Activated T-cell treated with anti-CD3 and anti-CD28 coated beads, Interleukin-2, amount 50 U/mL, for 24 hours (primary cell): Measurements from ENCODE around the gene TOPORS.

Experiments used
- DNase-seq: peaks from one replicate; pipeline ENCODE4 v3.0.0-alpha.2; 2020
- H3K27ac Mint-ChIP-seq: 2 replicates; pipeline ENCODE4 v1.8.0; 2020; ENCODE audit warnings: mild to moderate bottlenecking, mixed read lengths
- H3K27me3 Mint-ChIP-seq: 2 replicates; pipeline ENCODE4 v1.8.0; 2020; ENCODE audit warnings: mixed read lengths
- H3K36me3 Mint-ChIP-seq: 2 replicates; pipeline ENCODE4 v1.8.0; 2020; ENCODE audit warnings: low read depth, mixed read lengths
- H3K4me1 Mint-ChIP-seq: 2 replicates; pipeline ENCODE4 v1.8.0; 2020; ENCODE audit warnings: low read depth, mixed read lengths
- H3K4me3 Mint-ChIP-seq: 2 replicates; pipeline ENCODE4 v1.8.0; 2020; ENCODE audit warnings: mild to moderate bottlenecking, moderate library complexity, mixed read lengths
- H3K9me3 Mint-ChIP-seq: 2 replicates; pipeline ENCODE4 v1.8.0; 2020; ENCODE audit warnings: mixed read lengths

The TOPORS gene

GRCh38 chr9:32502464-32502863, 49.9 kb downstream of the TOPORS start:
- H3K4me3 Mint-ChIP-seq: no peak overlapping the region
- H3K9me3 Mint-ChIP-seq: no peaks in the 10 kb centered on the region
- H3K27ac Mint-ChIP-seq: peak overlapping the region; percentile 35
- peaks cover 1% of the 10 kb centered on the region for H3K4me1 Mint-ChIP-seq
- peaks cover 33% of the 10 kb centered on the region for H3K36me3 Mint-ChIP-seq
- H3K27me3 Mint-ChIP-seq: no peaks in the 10 kb centered on the region
- no peak for DNase-seq

GRCh38 chr9:32501868-32502267, 50.5 kb downstream of the TOPORS start:
- Mint-ChIP-seq H3K36me3 (peaks cover 38% of the 10 kb centered on the region), H3K4me1 (peaks cover 1% of the 10 kb centered on the region), H3K4me3 (no peak overlapping the region), H3K27me3 (no peaks in the 10 kb centered on the region), H3K9me3 (no peaks in the 10 kb centered on the region), H3K27ac (no peak overlapping the region)
- DNase-seq: no peak

GRCh38 chr9:32500768-32501167, 51.6 kb downstream of the TOPORS start:
- H3K27ac Mint-ChIP-seq: no peak overlapping the region
- DNase-seq: no peak

GRCh38 chr9:32497921-32498320, 54.5 kb downstream of the TOPORS start:
- peaks cover 1% of the 10 kb centered on the region for H3K4me1 Mint-ChIP-seq
- H3K9me3 Mint-ChIP-seq: no peaks in the 10 kb centered on the region
- no peaks in the 10 kb centered on the region for H3K27me3 Mint-ChIP-seq
- no peak overlapping the region for H3K4me3 Mint-ChIP-seq
- peaks cover 62% of the 10 kb centered on the region for H3K36me3 Mint-ChIP-seq
- no peak overlapping the region for H3K27ac Mint-ChIP-seq
- no peak for DNase-seq

More at GRCh38 chr9:32500768-32501167, 51.6 kb downstream of the TOPORS start:
- H3K36me3 Mint-ChIP-seq: peaks cover 49% of the 10 kb centered on the region
- peaks cover 1% of the 10 kb centered on the region for H3K4me1 Mint-ChIP-seq
- H3K4me3 Mint-ChIP-seq: no peak overlapping the region
- no peaks in the 10 kb centered on the region for H3K9me3 Mint-ChIP-seq
- H3K27me3 Mint-ChIP-seq: no peaks in the 10 kb centered on the region

GRCh38 chr9:32490601-32491000, 61.8 kb downstream of the TOPORS start:
- DNase-seq: no peak
- no peaks in the 10 kb centered on the region for H3K27me3 Mint-ChIP-seq
- H3K4me1 Mint-ChIP-seq: no peaks in the 10 kb centered on the region
- peaks cover 72% of the 10 kb centered on the region for H3K36me3 Mint-ChIP-seq
- no peak overlapping the region for H3K27ac Mint-ChIP-seq
- H3K9me3 Mint-ChIP-seq: no peaks in the 10 kb centered on the region
- no peak overlapping the region for H3K4me3 Mint-ChIP-seq
